Smooth muscle cell (in vitro differentiated cells): Measurements from ENCODE around the gene FBLN2. TPM values are rescaled to one million over a fixed set of nuclear protein-coding genes. Genes with fewer than 3 reads are reported as not detected.

Experiments used
- DNase-seq: peaks from one replicate; lab custom pipeline; 2025; ENCODE audit not compliant: unreplicated experiment; lab: John Stamatoyannopoulos, UW
- H2AFZ ChIP-seq: fragments of 200-600 bp; sonication (generic); 2 replicates; pipeline ENCODE4 v1.6.0; 2016; ENCODE audit warnings: antibody characterized with exemption, low read depth, mild to moderate bottlenecking
- H3F3A ChIP-seq: fragments of 200-600 bp; sonication (generic); 2 replicates; pipeline ENCODE4 v1.6.0; 2017; ENCODE audit warnings: antibody characterized with exemption, low read depth
- H3K27ac ChIP-seq: fragments of 200-600 bp; sonication (generic); 2 replicates; pipeline ENCODE4 v1.5.1; 2016; ENCODE audit warnings: low read depth, mild to moderate bottlenecking
- H3K27me3 ChIP-seq: fragments of 200-600 bp; sonication (generic); 2 replicates; pipeline ENCODE4 v1.6.1; 2016; ENCODE audit warnings: low read depth, mild to moderate bottlenecking
- H3K36me3 ChIP-seq: fragments of 200-600 bp; sonication (generic); 2 replicates; pipeline ENCODE4 v1.5.1; 2016; ENCODE audit warnings: low read depth
- H3K4me1 ChIP-seq: fragments of 200-600 bp; sonication (generic); 2 replicates; pipeline ENCODE4 v1.5.1; 2016; ENCODE audit warnings: low read depth
- H3K4me2 ChIP-seq: fragments of 200-600 bp; sonication (generic); 2 replicates; pipeline ENCODE4 v1.6.0; 2016; ENCODE audit warnings: mild to moderate bottlenecking
- H3K4me3 ChIP-seq: fragments of 200-600 bp; sonication (generic); 2 replicates; pipeline ENCODE4 v1.5.1; 2016; ENCODE audit warnings: mild to moderate bottlenecking
- H3K79me2 ChIP-seq: fragments of 200-600 bp; sonication (generic); 2 replicates; pipeline ENCODE4 v1.6.0; 2016; ENCODE audit warnings: low read depth, mild to moderate bottlenecking
- H3K9ac ChIP-seq: fragments of 200-600 bp; sonication (generic); 2 replicates; pipeline ENCODE4 v1.6.0; 2016; ENCODE audit warnings: low read depth
- H3K9me3 ChIP-seq: fragments of 200-600 bp; sonication (generic); replicated peaks from 2 replicates; pipeline ENCODE4 v1.5.1; 2016; ENCODE audit warnings: low read depth
- H4K20me1 ChIP-seq: fragments of 200-600 bp; sonication (generic); 2 replicates; pipeline ENCODE4 v1.6.0; 2016; ENCODE audit warnings: low read depth
- CTCF ChIP-seq: fragments of 200-600 bp; sonication (generic); IDR thresholded peaks from 2 replicates; pipeline ENCODE4 v1.5.1; 2017; ENCODE audit warnings: borderline replicate concordance, mild to moderate bottlenecking, antibody characterized with exemption; ENCODE audit not compliant: insufficient read depth, poor library complexity, severe bottlenecking
- WGBS: methylation state at CpG from one replicate; pipeline ENCODE4 v1.1.7; 2016; ENCODE audit warnings: low lambda C conversion rate; 5-methylcytosine and 5-hydroxymethylcytosine counted together
- polyA plus RNA-seq: library from polyadenylated mRNA; unstranded; fragments of >200 nt; fragmentation: Nextera tagmentation; extraction: Ambion mirVana; gene quantifications from 2 replicates; pipeline ENCODE4 v1.2.1, GENCODE V29; 2016
- total RNA-seq: library from RNA; depleted of rRNA; stranded (reverse); fragments of >200 nt; gene quantifications from 2 replicates; pipeline ENCODE4 v1.2.3, GENCODE V29; 2014

The FBLN2 gene
- total and polyA plus RNA-seq, 2 experiments from 2014 or later, result 159 to 390 TPM

- Histone ChIP-seq H3K4me3 (no peak overlapping the region), H3K27me3 (peaks cover 18% of the 10 kb centered on the region), H3K9me3 (no peaks in the 10 kb centered on the region), H3K79me2 (no peaks in the 10 kb centered on the region), H3K4me1 (no peaks in the 10 kb centered on the region), H3K36me3 (no peaks in the 10 kb centered on the region), H2AFZ (no peak overlapping the region), H3K27ac (no peak overlapping the region), H4K20me1 (no peaks in the 10 kb centered on the region), H3K4me2 (no peak overlapping the region), H3F3A (no peaks in the 10 kb centered on the region), H3K9ac (no peak overlapping the region)
- WGBS, result 89% methylated on average over 16 of the region's 16 CpGs
- TF ChIP-seq CTCF, result no peak
- no peak for DNase-seq
Observed at GRCh38 chr3:13661121-13661520, 112.2 kb downstream of the FBLN2 start.

GRCh38 chr3:13662238-13662847, 113.4 kb downstream of the FBLN2 start:
- H4K20me1 ChIP-seq, result no peaks in the 10 kb centered on the region
- H3K79me2 ChIP-seq, result no peaks in the 10 kb centered on the region
- no peak overlapping the region for H2AFZ ChIP-seq
- H3K27ac ChIP-seq, result no peak overlapping the region
- no peak for TF ChIP-seq CTCF
- H3K4me1 ChIP-seq, result no peaks in the 10 kb centered on the region
- H3K4me3 ChIP-seq, result no peak overlapping the region
- DNase-seq, result no peak
- peaks cover 7% of the 10 kb centered on the region for H3K27me3 ChIP-seq
- H3K4me2 ChIP-seq, result no peak overlapping the region
- 91% methylated on average over 22 of the region's 22 CpGs for WGBS
- H3F3A ChIP-seq, result no peaks in the 10 kb centered on the region
- no peaks in the 10 kb centered on the region for H3K9me3 ChIP-seq
- H3K9ac ChIP-seq, result no peak overlapping the region
- H3K36me3 ChIP-seq, result no peaks in the 10 kb centered on the region

GRCh38 chr3:13663781-13664535, 115.0 kb downstream of the FBLN2 start:
- Histone ChIP-seq H3K79me2 (no peaks in the 10 kb centered on the region), H3K9me3 (no peaks in the 10 kb centered on the region), H3F3A (no peaks in the 10 kb centered on the region), H3K4me3 (no peak overlapping the region), H3K9ac (no peak overlapping the region), H2AFZ (no peak overlapping the region), H3K27ac (no peak overlapping the region), H3K36me3 (no peaks in the 10 kb centered on the region), H3K4me2 (no peak overlapping the region), H4K20me1 (no peaks in the 10 kb centered on the region), H3K27me3 (no peaks in the 10 kb centered on the region), H3K4me1 (no peaks in the 10 kb centered on the region)
- no peak for TF ChIP-seq CTCF
- 92% methylated on average over 16 of the region's 16 CpGs for WGBS
- DNase-seq, result no peak
